Measurements from ENCODE around the gene CCNE1. TPM values are rescaled to one million over a fixed set of nuclear protein-coding genes. Genes with fewer than 3 reads are reported as not detected.

The CCNE1 gene
- total and polyA plus RNA-seq, 2 of the 13 experiments (the other 11 are each of a cell fraction or from before 2014, with no cell fraction given) = 16.0 to 50.6 TPM

DNA sequence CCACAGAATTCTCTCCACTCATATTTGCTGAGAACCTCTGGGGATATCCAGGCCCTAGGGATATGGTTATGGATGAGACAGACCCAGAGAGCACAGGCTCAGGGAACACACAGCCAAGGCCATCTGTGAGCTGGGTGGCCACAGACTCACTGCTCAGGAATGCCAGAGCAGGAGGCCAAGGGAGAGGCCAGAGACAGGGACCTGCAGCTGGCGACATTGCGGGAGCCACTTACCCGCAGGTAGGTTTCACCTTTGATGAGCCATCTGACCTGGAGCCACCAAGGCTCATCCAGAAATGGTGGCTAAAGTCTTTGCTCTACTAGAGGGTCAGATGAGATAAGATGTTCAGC lies 29.4 kb downstream of the CCNE1 start (continued):
- TF ChIP-seq, protein P1, sequence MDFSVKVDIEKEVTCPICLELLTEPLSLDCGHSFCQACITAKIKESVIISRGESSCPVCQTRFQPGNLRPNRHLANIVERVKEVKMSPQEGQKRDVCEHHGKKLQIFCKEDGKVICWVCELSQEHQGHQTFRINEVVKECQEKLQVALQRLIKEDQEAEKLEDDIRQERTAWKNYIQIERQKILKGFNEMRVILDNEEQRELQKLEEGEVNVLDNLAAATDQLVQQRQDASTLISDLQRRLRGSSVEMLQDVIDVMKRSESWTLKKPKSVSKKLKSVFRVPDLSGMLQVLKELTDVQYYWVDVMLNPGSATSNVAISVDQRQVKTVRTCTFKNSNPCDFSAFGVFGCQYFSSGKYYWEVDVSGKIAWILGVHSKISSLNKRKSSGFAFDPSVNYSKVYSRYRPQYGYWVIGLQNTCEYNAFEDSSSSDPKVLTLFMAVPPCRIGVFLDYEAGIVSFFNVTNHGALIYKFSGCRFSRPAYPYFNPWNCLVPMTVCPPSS (IDR thresholded peaks at IDR 0.05) = no peak
- 0 out of 2 replicates have a peak, but pooled peaks have one; percentile 62 for TF ChIP-seq NRL (CRISPR knock-in tag; IDR thresholded peaks at IDR 0.05; ENCODE audit: borderline replicate concordance)
- TF ChIP-seq ZNF761 (CRISPR knock-in tag; conservative IDR thresholded peaks at IDR 0.05) = no peak
- TF ChIP-seq RNF2 (conservative IDR thresholded peaks at IDR 0.05; ENCODE audit: low read depth) = peak; percentile 41; the same call in 1 of the 2 replicates
- TF ChIP-seq ZNF616 (CRISPR knock-in tag; IDR thresholded peaks at IDR 0.05; ENCODE audit: low read depth) = no peak
- TF ChIP-seq SAP130 (CRISPR knock-in tag; IDR thresholded peaks at IDR 0.05; ENCODE audit: low read depth) = no peak
- TF ChIP-seq, protein P2, sequence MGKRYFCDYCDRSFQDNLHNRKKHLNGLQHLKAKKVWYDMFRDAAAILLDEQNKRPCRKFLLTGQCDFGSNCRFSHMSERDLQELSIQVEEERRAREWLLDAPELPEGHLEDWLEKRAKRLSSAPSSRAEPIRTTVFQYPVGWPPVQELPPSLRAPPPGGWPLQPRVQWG (CRISPR knock-in tag; IDR thresholded peaks at IDR 0.05; ENCODE audit: borderline replicate concordance, low read depth) = no peak
- peak; percentile 12; the same call in 1 of the 2 replicates for TF ChIP-seq ZFX (CRISPR knock-in tag; IDR thresholded peaks at IDR 0.05; ENCODE audit: low read depth)
- no peak for TF ChIP-seq ATRX (CRISPR knock-in tag; IDR thresholded peaks at IDR 0.05; ENCODE audit: borderline replicate concordance)
- TF ChIP-seq RXRA (CRISPR knock-in tag; IDR thresholded peaks at IDR 0.05) = peak; percentile 28; the same call in 1 of the 2 replicates
- TF ChIP-seq, protein P3, sequence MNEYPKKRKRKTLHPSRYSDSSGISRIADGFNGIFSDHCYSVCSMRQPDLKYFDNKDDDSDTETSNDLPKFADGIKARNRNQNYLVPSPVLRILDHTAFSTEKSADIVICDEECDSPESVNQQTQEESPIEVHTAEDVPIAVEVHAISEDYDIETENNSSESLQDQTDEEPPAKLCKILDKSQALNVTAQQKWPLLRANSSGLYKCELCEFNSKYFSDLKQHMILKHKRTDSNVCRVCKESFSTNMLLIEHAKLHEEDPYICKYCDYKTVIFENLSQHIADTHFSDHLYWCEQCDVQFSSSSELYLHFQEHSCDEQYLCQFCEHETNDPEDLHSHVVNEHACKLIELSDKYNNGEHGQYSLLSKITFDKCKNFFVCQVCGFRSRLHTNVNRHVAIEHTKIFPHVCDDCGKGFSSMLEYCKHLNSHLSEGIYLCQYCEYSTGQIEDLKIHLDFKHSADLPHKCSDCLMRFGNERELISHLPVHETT (CRISPR knock-in tag; conservative IDR thresholded peaks at IDR 0.05) = no peak
- TF ChIP-seq ZNF644 (CRISPR knock-in tag; IDR thresholded peaks at IDR 0.05; ENCODE audit: low read depth) = no peak
- TF ChIP-seq, protein P4, sequence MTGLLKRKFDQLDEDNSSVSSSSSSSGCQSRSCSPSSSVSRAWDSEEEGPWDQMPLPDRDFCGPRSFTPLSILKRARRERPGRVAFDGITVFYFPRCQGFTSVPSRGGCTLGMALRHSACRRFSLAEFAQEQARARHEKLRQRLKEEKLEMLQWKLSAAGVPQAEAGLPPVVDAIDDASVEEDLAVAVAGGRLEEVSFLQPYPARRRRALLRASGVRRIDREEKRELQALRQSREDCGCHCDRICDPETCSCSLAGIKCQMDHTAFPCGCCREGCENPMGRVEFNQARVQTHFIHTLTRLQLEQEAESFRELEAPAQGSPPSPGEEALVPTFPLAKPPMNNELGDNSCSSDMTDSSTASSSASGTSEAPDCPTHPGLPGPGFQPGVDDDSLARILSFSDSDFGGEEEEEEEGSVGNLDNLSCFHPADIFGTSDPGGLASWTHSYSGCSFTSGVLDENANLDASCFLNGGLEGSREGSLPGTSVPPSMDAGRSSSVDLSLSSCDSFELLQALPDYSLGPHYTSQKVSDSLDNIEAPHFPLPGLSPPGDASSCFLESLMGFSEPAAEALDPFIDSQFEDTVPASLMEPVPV (CRISPR knock-in tag; IDR thresholded peaks at IDR 0.05) = no peak
- no peak for TF ChIP-seq ZNF329 (CRISPR knock-in tag; IDR thresholded peaks at IDR 0.05; ENCODE audit: low read depth)
- no peak for TF ChIP-seq ZNF343 (CRISPR knock-in tag; IDR thresholded peaks at IDR 0.05)
- no peak for TF ChIP-seq SALL2 (CRISPR knock-in tag; IDR thresholded peaks at IDR 0.05)
- no peak for TF ChIP-seq ZNF746 (CRISPR knock-in tag; IDR thresholded peaks at IDR 0.05)
